K562 (cell line): ENCODE measurements around the gene TBC1D1. TPM values are rescaled to one million over a fixed set of nuclear protein-coding genes. Genes with fewer than 3 reads are reported as not detected.

ENCODE experiments used
- ATAC-seq: fragments of 200-7000 bp; cut with Tn5 transposase; 3 replicates; pipeline ENCODE4 v1.9.1; 2020; ENCODE audit warnings: moderate library complexity
- BruUV-seq: library from RNA; stranded (reverse); fragments of 400-500 nt; replicated peaks from 2 replicates; lab custom pipeline; 2021; lab: Mats Ljungman, UMichigan
- CTCF ChIA-PET: fragments of 300-600 bp; formaldehyde crosslinking; extraction: SDS; loops from one replicate; lab custom pipeline; 2021; ENCODE audit warnings: low intra/inter-chr PET ratio; lab: Yijun Ruan, JAX
- POLR2A ChIA-PET: fragments of 300-600, 350-650 bp; sonication (Branson Sonifier 250); formaldehyde crosslinking; extraction: SDS; loops from one replicate; lab custom pipeline; 2021; ENCODE audit warnings: antibody characterized with exemption, inconsistent platforms; lab: Yijun Ruan, JAX
- DNase-seq, 4 experiments: peaks; one replicate each; pipeline versions ENCODE4 v3.0.0 to v3.0.0-alpha.2; 2011 to 2018; ENCODE audit warnings: low spot score in 3 of 4, mixed read lengths in 3 of 4; ENCODE audit errors: extremely low read depth in 1 of 4
- FAIRE-seq: peaks from 2 replicates; lab custom pipeline; 2011; peaks lifted over from hg19 to GRCh38; lab: Jason Lieb, UNC
- H2AFZ ChIP-seq: 2 replicates; pipeline ENCODE4 v1.6.0; 2011; ENCODE audit warnings: low read depth, low read length, control low read depth, inconsistent platforms
- H3K27ac ChIP-seq: fragments of 200-600 bp; 3 replicates; pipeline ENCODE4 v1.8.0; 2011; ENCODE audit warnings: low read depth, mild to moderate bottlenecking, control low read depth, inconsistent platforms, low read length, moderate library complexity, mixed read lengths; ENCODE audit errors: extremely low read depth
- H3K27me3 ChIP-seq, 2 experiments: fragments of 300-600 bp in 1 of 2; 2 replicates in 1 of 2; 3 replicates in 1 of 2; pipeline versions ENCODE4 v1.6.0 to v1.8.0; 2011; ENCODE audit warnings: inconsistent platforms in 2 of 2, low read length in 2 of 2, mild to moderate bottlenecking in 1 of 2, mixed read lengths in 1 of 2, moderate library complexity in 1 of 2; ENCODE audit not compliant: control insufficient read depth in 2 of 2, insufficient read depth in 2 of 2
- H3K36me3 ChIP-seq: fragments of 300-600 bp; 3 replicates; pipeline ENCODE4 v1.8.0; 2011; ENCODE audit warnings: mild to moderate bottlenecking, low read length, inconsistent platforms; ENCODE audit not compliant: control insufficient read depth, insufficient read depth
- H3K4me1 ChIP-seq, 2 experiments: fragments of 200-600 bp in 1 of 2; replicated peaks in 1 of 2; 2 replicates in 1 of 2; 3 replicates in 1 of 2; pipeline versions ENCODE4 v1.5.1 to v1.8.0; 2011; ENCODE audit warnings: inconsistent platforms in 2 of 2, low read length in 2 of 2, mild to moderate bottlenecking in 1 of 2, mixed read lengths in 1 of 2, moderate library complexity in 1 of 2; ENCODE audit not compliant: control insufficient read depth in 2 of 2, insufficient read depth in 2 of 2
- H3K4me2 ChIP-seq: 2 replicates; pipeline ENCODE4 v1.6.1; 2011; ENCODE audit warnings: low read length, control low read depth, inconsistent platforms, mixed read lengths; ENCODE audit not compliant: insufficient read depth
- H3K4me3 ChIP-seq: fragments of 200-600 bp; sonication (generic), shearing (Covaris generic); 2 replicates; pipeline ENCODE4 v1.5.1; 2016; ENCODE audit warnings: control low read depth, inconsistent platforms
- H3K79me2 ChIP-seq: fragments of 200-600 bp; 3 replicates; pipeline ENCODE4 v1.8.0; 2011; ENCODE audit warnings: low read length, inconsistent platforms; ENCODE audit not compliant: control insufficient read depth, insufficient read depth
- H3K9ac ChIP-seq, 2 experiments: 2 replicates each; pipeline versions ENCODE4 v1.6.0 to v1.6.1; 2011; ENCODE audit warnings: low read depth in 2 of 2, low read length in 2 of 2, control low read depth in 1 of 2, inconsistent platforms in 1 of 2, mild to moderate bottlenecking in 1 of 2, mixed read lengths in 1 of 2; ENCODE audit not compliant: insufficient read depth in 1 of 2
- H3K9me1 ChIP-seq: one replicate; pipeline ENCODE4 v1.6.0; 2011; ENCODE audit warnings: inconsistent platforms, mild to moderate bottlenecking, low read length, moderate library complexity; ENCODE audit not compliant: control insufficient read depth, insufficient read depth
- H3K9me3 ChIP-seq: replicated peaks from 2 replicates; pipeline ENCODE4 v1.5.1; 2011; ENCODE audit warnings: low read depth, low read length, inconsistent platforms; ENCODE audit not compliant: control insufficient read depth, insufficient read depth
- H4K20me1 ChIP-seq: replicated peaks from 2 replicates; pipeline ENCODE4 v1.6.1; 2011; ENCODE audit warnings: low read length, inconsistent platforms, mixed read lengths; ENCODE audit not compliant: control insufficient read depth, insufficient read depth
- EWSR1 ChIP-seq: fragments of 450-650 bp; IDR thresholded peaks from 2 replicates; pipeline ENCODE4 v1.6.1; 2018; ENCODE audit warnings: borderline replicate concordance, mild to moderate bottlenecking, low read depth, moderate library complexity; ENCODE audit not compliant: partially characterized antibody
- FOXP4 ChIP-seq: sonication (generic); formaldehyde crosslinking; IDR thresholded peaks from 2 replicates; pipeline ENCODE4 v1.8.0; 2022; ENCODE audit warnings: mild to moderate bottlenecking, missing genetic modification reagents, borderline replicate concordance
- HDAC6 ChIP-seq: IDR thresholded peaks from 2 replicates; pipeline ENCODE4 v1.6.1; 2012; ENCODE audit warnings: low read depth, mild to moderate bottlenecking, control low read depth, inconsistent platforms, low read length, moderate library complexity
- HMGN3 ChIP-seq: IDR thresholded peaks from 2 replicates; pipeline ENCODE4 v1.6.1; 2011; ENCODE audit warnings: borderline replicate concordance, low read depth, mild to moderate bottlenecking, mixed read lengths, low read length; ENCODE audit not compliant: insufficient read length; ENCODE audit errors: extremely low read depth
- KDM1A ChIP-seq, 2 experiments: fragments of 450-650 bp; IDR thresholded peaks; 2 replicates each; pipeline ENCODE4 v1.6.1; 2016; ENCODE audit warnings: mild to moderate bottlenecking in 2 of 2
- MED1 ChIP-seq: sonication (generic); formaldehyde crosslinking; IDR thresholded peaks from 2 replicates; pipeline ENCODE4 v1.8.1; 2023; ENCODE audit warnings: missing genetic modification reagents, borderline replicate concordance
- MEIS2 ChIP-seq: fragments of 450-650 bp; IDR thresholded peaks from 2 replicates; pipeline ENCODE4 v1.6.1; 2014; ENCODE audit warnings: mild to moderate bottlenecking; ENCODE audit not compliant: partially characterized antibody
- NCOA4 ChIP-seq: fragments of 450-650 bp; IDR thresholded peaks from 2 replicates; pipeline ENCODE4 v1.6.1; 2018; ENCODE audit warnings: mild to moderate bottlenecking; ENCODE audit not compliant: partially characterized antibody
- PCBP1 ChIP-seq: fragments of 200-400 bp; formaldehyde crosslinking; IDR thresholded peaks from 2 replicates; pipeline ENCODE4 v1.6.1; 2018; ENCODE audit warnings: mild to moderate bottlenecking, low read depth, low read length; ENCODE audit not compliant: poor library complexity, severe bottlenecking
- RAD21 ChIP-seq, 2 experiments: fragments of 250-450 bp in 1 of 2; fragments of 450-650 bp in 1 of 2; sonication (Bioruptor Pico) in 1 of 2; formaldehyde crosslinking in 1 of 2; IDR thresholded peaks in 1 of 2; conservative IDR thresholded peaks in 1 of 2; 2 replicates each; pipeline versions ENCODE4 v1.4.0 to v1.8.0; 2020 to 2022; ENCODE audit warnings: mild to moderate bottlenecking in 2 of 2, moderate library complexity in 1 of 2
- RHOXF2B ChIP-seq: fragments of 250-450 bp; sonication (Bioruptor Pico); conservative IDR thresholded peaks from 2 replicates; pipeline ENCODE4 v1.5.1; 2021
- SUPT5H ChIP-seq: fragments of 450-650 bp; IDR thresholded peaks from 2 replicates; pipeline ENCODE4 v1.6.1; 2016
- TCF7 ChIP-seq: sonication (generic); IDR thresholded peaks from 2 replicates; pipeline ENCODE4 v1.6.1; 2016; ENCODE audit warnings: antibody characterized with exemption, borderline replicate concordance
- ZKSCAN8 ChIP-seq: fragments of 200-800 bp; sonication (Bioruptor generic); IDR thresholded peaks from 2 replicates; pipeline ENCODE4 v1.6.1; 2016; ENCODE audit warnings: missing genetic modification characterization, missing compliant biosample characterization
- ZNF165 ChIP-seq: fragments of 250-450 bp; sonication (Bioruptor Pico); IDR thresholded peaks from 2 replicates; pipeline ENCODE4 v1.4.0; 2020; ENCODE audit warnings: borderline replicate concordance
- ZNF184 ChIP-seq: sonication (generic); formaldehyde crosslinking; IDR thresholded peaks from 2 replicates; pipeline ENCODE4 v1.5.0; 2020; ENCODE audit warnings: missing genetic modification reagents
- ZNF3 ChIP-seq: fragments of 250-450 bp; sonication (Bioruptor Pico); IDR thresholded peaks from 2 replicates; pipeline ENCODE4 v1.5.0; 2021; ENCODE audit warnings: mild to moderate bottlenecking, moderate library complexity
- ZNF311 ChIP-seq: fragments of 250-450 bp; sonication (Bioruptor Pico); IDR thresholded peaks from 2 replicates; pipeline ENCODE4 v1.4.0; 2020; ENCODE audit warnings: mild to moderate bottlenecking, moderate library complexity
- ZNF695 ChIP-seq: fragments of 450-650 bp; formaldehyde crosslinking; IDR thresholded peaks from 2 replicates; pipeline ENCODE4 v1.4.0; 2020; ENCODE audit warnings: mild to moderate bottlenecking, moderate library complexity
- ZSCAN29 ChIP-seq: fragments of 450-650 bp; IDR thresholded peaks from 2 replicates; pipeline ENCODE4 v1.6.1; 2017
- WGBS: fragments of 100-300 bp; shearing (Covaris generic); methylation state at CpG from one replicate; pipeline ENCODE4 v1.1.6; 2016; ENCODE audit warnings: low coverage, mixed read lengths; ENCODE audit not compliant: insufficient coverage; ENCODE audit errors: missing lambda C conversion rate; 5-methylcytosine and 5-hydroxymethylcytosine counted together
- in situ Hi-C: fragments of 300-500 bp; cut with MboI; formaldehyde crosslinking; loops from 4 replicates; pipeline ENCODE4 v1.15.0; 2018; ENCODE audit warnings: inconsistent platforms, mixed read lengths
- intact Hi-C: fragments of 100-400 bp; cut with micrococcal nuclease; formaldehyde crosslinking; loops from 2 replicates; pipeline ENCODE4 v1.14.2; 2022
- polyA plus RNA-seq, 8 experiments: library from polyadenylated mRNA; depleted of rRNA in 4 of 8; stranded (reverse) in 5 of 8; unstranded in 3 of 8; fragments of >200 nt; fragmentation: Nextera tagmentation in 2 of 8; fragmentation: Illumina TruSeq in 1 of 8; extraction: Ambion mirVana in 2 of 8; extraction: Trizol in 1 of 8; gene quantifications; 2 replicates each; pipeline versions ENCODE4 v1.2.1 to v1.2.3, GENCODE V29; 2011 to 2014; ENCODE audit warnings: inconsistent platforms in 1 of 8, missing spikeins in 1 of 8
- total RNA-seq, 7 experiments: library from RNA; depleted of rRNA in 6 of 7; stranded (reverse); fragments of >200 nt in 6 of 7; fragmentation: Illumina TruSeq in 2 of 7; extraction: Trizol in 2 of 7; gene quantifications; 2 replicates each; pipeline versions ENCODE4 v1.2.1 to v1.2.3, GENCODE V29; 2011 to 2021; ENCODE audit warnings: low replicate concordance in 1 of 7

TBC1D1 gene
- total and polyA plus RNA-seq, 9 of the 15 experiments (the other 6 are each of a cell fraction or from before 2014, with no cell fraction given) = 0.59 to 14.2 (median 8.8) TPM

- no peak for TF ChIP-seq RAD21 (CRISPR knock-in tag; conservative IDR thresholded peaks at IDR 0.05 in 1 of 2, IDR thresholded peaks at IDR 0.05 in 1 of 2)
- TF ChIP-seq FOXP4 (CRISPR knock-in tag) = no peak
- TF ChIP-seq TCF7 = no peak
- TF ChIP-seq EWSR1 = no peak
- no peak for TF ChIP-seq KDM1A (IDR thresholded peaks at IDR 0.05)
- no peak for TF ChIP-seq ZNF165 (CRISPR knock-in tag)
- no peak for TF ChIP-seq ZSCAN29
- no peak for TF ChIP-seq MEIS2
- TF ChIP-seq ZNF184 (CRISPR knock-in tag) = no peak
- no peak for TF ChIP-seq SUPT5H
- no peak for TF ChIP-seq ZNF3
- no peak for TF ChIP-seq HDAC6
- no peak for TF ChIP-seq ZNF695 (CRISPR knock-in tag)
- TF ChIP-seq NCOA4 = no peak
- no peak for TF ChIP-seq MED1 (CRISPR knock-in tag)
- TF ChIP-seq RHOXF2B = no peak
- no peak for TF ChIP-seq ZKSCAN8 (CRISPR knock-in tag)
- no peak for TF ChIP-seq ZNF311
- TF ChIP-seq HMGN3 = no peak
- no peak for TF ChIP-seq PCBP1
- TF ChIP-seq, all 486 proteins: peak for 0
- no TSS peak for BruUV-seq
- H3K79me2 ChIP-seq = no peaks in the 10 kb centered on the region
- CTCF ChIA-PET = interaction anchor here (0.7 kb wide), 1 partner anchor 731 kb away, joined by 5 read pairs; no protein-coding TSS in a partner anchor
- no peaks in the 10 kb centered on the region for H3K9me3 ChIP-seq
- in situ Hi-C loops = no loop called here
- FAIRE-seq (no peak), DNase-seq (no peak), ATAC-seq (no peak)
- H4K20me1 ChIP-seq = no peaks in the 10 kb centered on the region
- no peak overlapping the region for H3K4me2 ChIP-seq
- no peaks in the 10 kb centered on the region for H3K9me1 ChIP-seq
- H2AFZ ChIP-seq = no peak overlapping the region
- intact Hi-C loops = no loop called here
- H3K4me1 ChIP-seq = peaks cover 0 to 4% of the 10 kb centered on the region in 2 experiments; a peak in 1 of 5 replicates
- no peaks in the 10 kb centered on the region for H3K36me3 ChIP-seq
- WGBS = 37% methylated on average over 14 of the region's 14 CpGs
- H3K27me3 ChIP-seq = peaks cover 19 to 49% of the 10 kb centered on the region in 2 experiments
- POLR2A ChIA-PET = interaction anchor here (0.6 to 1.5 kb wide), 3 partner anchors 10 to 534 kb away, joined by 3 to 4 read pairs (median 3); no protein-coding TSS in a partner anchor
- H3K27ac ChIP-seq = no peak overlapping the region
- no peak overlapping the region for H3K4me3 ChIP-seq
- H3K9ac ChIP-seq = no peak overlapping the region
These were observed 242.2 kb downstream of the TBC1D1 start for GRCh38 chr4:38132843-38133662.
